B cell (primary cell): ENCODE data around the gene MAP1LC3B2. TPM values are rescaled to one million over a fixed set of nuclear protein-coding genes. Genes with fewer than 3 reads are reported as not detected.
A peak's percentile ranks its signal among the peaks of the same experiment; 100 is the strongest.

Source experiments
- ATAC-seq: fragments of 200-7000 bp; cut with Tn5 transposase; one replicate; pipeline ENCODE4 v1.10.0; 2021; ENCODE audit warnings: low read depth, mild to moderate bottlenecking, moderate number of reproducible peaks, moderate library complexity
- CTCF ChIA-PET: fragments of 350-600 bp; sonication (Branson Sonifier 250); formaldehyde crosslinking; loops from one replicate; lab custom pipeline; 2021; ENCODE audit warnings: antibody characterized with exemption, inconsistent platforms; lab: Charles Lee
- POLR2A ChIA-PET: fragments of 350-600 bp; sonication (Branson Sonifier 250); formaldehyde crosslinking; loops from one replicate; lab custom pipeline; 2021; ENCODE audit warnings: antibody characterized with exemption; lab: Charles Lee
- DNase-seq: peaks from one replicate; pipeline ENCODE4 v3.0.0; 2013
- H2AFZ ChIP-seq: 2 replicates; pipeline ENCODE4 v1.6.1; 2012; ENCODE audit warnings: mild to moderate bottlenecking, low read depth, low read length; ENCODE audit not compliant: insufficient read depth, poor library complexity, severe bottlenecking
- H3K27ac ChIP-seq, 2 donors: 1 replicate in 1 of 2; 2 replicates in 1 of 2; pipeline ENCODE4 v1.5.1; 2012 to 2013; ENCODE audit warnings: low read length in 2 of 2, mild to moderate bottlenecking in 2 of 2, moderate library complexity in 1 of 2
- H3K27me3 ChIP-seq, 4 experiments: fragments of 200-600 bp in 1 of 4; sonication (generic) in 1 of 4; replicated peaks in 1 of 4; 1 replicate in 2 of 4; 2 replicates in 2 of 4; pipeline versions ENCODE4 v1.6.1 to v1.7.0; 2013 to 2016; ENCODE audit warnings: low read length in 3 of 4, mild to moderate bottlenecking in 2 of 4, mixed read lengths in 1 of 4, moderate library complexity in 1 of 4; ENCODE audit not compliant: insufficient read depth in 4 of 4, control insufficient read depth in 3 of 4; ENCODE audit errors: control extremely low read depth in 1 of 4
- H3K36me3 ChIP-seq, 2 experiments: replicated peaks in 1 of 2; 1 replicate in 1 of 2; 2 replicates in 1 of 2; pipeline versions ENCODE4 v1.6.1 to v1.7.1; 2013; ENCODE audit warnings: low read length in 1 of 2; ENCODE audit not compliant: insufficient read depth in 2 of 2, control insufficient read depth in 1 of 2; ENCODE audit errors: control extremely low read depth in 1 of 2, extremely low read depth in 1 of 2
- H3K4me1 ChIP-seq, 2 donors: fragments of 200-600 bp in 1 of 2; sonication (generic) in 1 of 2; 1 replicate in 1 of 2; 2 replicates in 1 of 2; pipeline versions ENCODE4 v1.5.1 to v1.6.1; 2013 to 2017; ENCODE audit warnings: low read length in 2 of 2; ENCODE audit not compliant: control insufficient read depth in 2 of 2, insufficient read depth in 2 of 2
- H3K4me2 ChIP-seq: replicated peaks from 2 replicates; pipeline ENCODE3; 2012; ENCODE audit warnings: mild to moderate bottlenecking, low read depth, low read length; ENCODE audit not compliant: poor library complexity, severe bottlenecking
- H3K4me3 ChIP-seq, 5 experiments: fragments of 200-600 bp in 1 of 5; sonication (generic) in 1 of 5; 1 replicate in 3 of 5; 2 replicates in 2 of 5; pipeline versions ENCODE4 v1.5.1 to v1.7.0; 2011 to 2016; ENCODE audit warnings: low read length in 4 of 5, mild to moderate bottlenecking in 4 of 5, low read depth in 2 of 5, control low read depth in 1 of 5, moderate library complexity in 1 of 5; ENCODE audit not compliant: insufficient read depth in 1 of 5; ENCODE audit errors: control extremely low read depth in 1 of 5, extremely low read depth in 1 of 5
- H3K79me2 ChIP-seq: fragments of 200-600 bp; sonication (generic); one replicate; pipeline ENCODE4 v1.6.0; 2016; ENCODE audit warnings: low read length; ENCODE audit not compliant: control insufficient read depth, insufficient read depth
- H3K9ac ChIP-seq: fragments of 200-600 bp; sonication (generic); 2 replicates; pipeline ENCODE4 v1.6.1; 2017; ENCODE audit warnings: mild to moderate bottlenecking, low read length, moderate library complexity
- H3K9me3 ChIP-seq, 3 donors: one replicate each; pipeline versions ENCODE4 v1.6.1 to v1.7.1; 2013; ENCODE audit warnings: low read length in 2 of 3; ENCODE audit not compliant: control insufficient read depth in 2 of 3, insufficient read depth in 1 of 3; ENCODE audit errors: control extremely low read depth in 1 of 3
- H4K20me1 ChIP-seq: 2 replicates; pipeline ENCODE4 v1.6.0; 2012; ENCODE audit warnings: mild to moderate bottlenecking, low read length; ENCODE audit not compliant: insufficient read depth, control insufficient read depth, poor library complexity, severe bottlenecking
- H3K27ac Mint-ChIP-seq: one replicate; pipeline ENCODE4 v1.8.0; 2021; ENCODE audit warnings: mixed read lengths
- H3K27me3 Mint-ChIP-seq: one replicate; pipeline ENCODE4 v1.8.0; 2021; ENCODE audit warnings: mixed read lengths
- H3K4me1 Mint-ChIP-seq: one replicate; pipeline ENCODE4 v1.8.0; 2021; ENCODE audit warnings: mixed read lengths
- H3K4me3 Mint-ChIP-seq: one replicate; pipeline ENCODE4 v1.8.0; 2021; ENCODE audit warnings: mixed read lengths
- H3K9me3 Mint-ChIP-seq: one replicate; pipeline ENCODE4 v1.8.0; 2022; ENCODE audit warnings: mixed read lengths; ENCODE audit not compliant: insufficient read depth
- CTCF ChIP-seq: fragments of 200-600 bp; IDR thresholded peaks from one replicate; pipeline ENCODE4 v1.8.0; 2022; ENCODE audit warnings: antibody characterized with exemption, mild to moderate bottlenecking
- EZH2 ChIP-seq: IDR thresholded peaks from 2 replicates; pipeline ENCODE4 v1.6.1; 2012; ENCODE audit warnings: borderline replicate concordance, low read depth, mild to moderate bottlenecking, moderate library complexity, low read length; ENCODE audit not compliant: insufficient read depth, poor library complexity, severe bottlenecking
- WGBS: methylation state at CpG from one replicate; pipeline ENCODE4 v1.1.5; 2013; ENCODE audit warnings: missing lambda C conversion rate; ENCODE audit not compliant: insufficient coverage; 5-methylcytosine and 5-hydroxymethylcytosine counted together
- intact Hi-C: fragments of 100-400 bp; cut with micrococcal nuclease; formaldehyde crosslinking; loops from one replicate; pipeline ENCODE4 v1.10.0; 2022
- polyA plus RNA-seq: library from polyadenylated mRNA; depleted of rRNA; stranded (reverse); fragments of >200 nt; gene quantifications from 2 replicates; pipeline ENCODE4 v1.2.3, GENCODE V29; 2012
- total RNA-seq, 2 donors: library from RNA; stranded (reverse); fragments of 120-200 nt in 1 of 2; gene quantifications; 1 replicate in 1 of 2; 2 replicates in 1 of 2; pipeline versions ENCODE4 v1.2.3 to v1.2.4, GENCODE V29; 2013 to 2022

MAP1LC3B2 gene
- total and polyA plus RNA-seq, 2 donors (not counting 1 experiment from before 2014, with no cell fraction given), result 0.28 to 1.0 TPM

GRCh38 chr12:116594325-116595038 is 35.3 kb downstream of the MAP1LC3B2 start:
- no peaks in the 10 kb centered on the region for H3K9me3 Mint-ChIP-seq
- Histone ChIP-seq H3K9me3 (no peaks in the 10 kb centered on the region), H4K20me1 (no peaks in the 10 kb centered on the region), H3K9ac (peak overlapping the region; percentile 39), H3K27me3 (no peaks in the 10 kb centered on the region), H3K4me2 (peak overlapping the region; percentile 63), H3K79me2 (no peaks in the 10 kb centered on the region), H3K4me3 (peak overlapping the region in 1 of 5 experiments; percentile 21), H3K36me3 (no peaks in the 10 kb centered on the region), H3K4me1 (peaks cover 34 to 46% of the 10 kb centered on the region in 2 donors), H2AFZ (peak overlapping the region; percentile 3), H3K27ac (peak overlapping the region; percentile 61 to 62)
- ChIA-PET CTCF (interaction anchor here (1.1 to 1.5 kb wide), 3 partner anchors 33 to 314 kb away, joined by 3 to 6 read pairs (median 3); partner anchors contain the start of gene MAP1LC3B2), POLR2A (no interaction called here)
- TF ChIP-seq CTCF (no peak), EZH2 (no peak)
- intact Hi-C loops, result loop anchor here (1.0 to 10.0 kb wide), 3 partner anchors 35 to 87 kb away; partner anchors contain the start of gene MAP1LC3B2
- peak; percentile 87 for ATAC-seq
- 24% methylated on average over 12 of the region's 12 CpGs for whole genome bisulfite sequencing
- H3K4me3 Mint-ChIP-seq, result peak overlapping the region; percentile 46
- no peaks in the 10 kb centered on the region for H3K27me3 Mint-ChIP-seq
- peak; percentile 83 for DNase-seq
- H3K27ac Mint-ChIP-seq, result peak overlapping the region; percentile 66
- peaks cover 51% of the 10 kb centered on the region for H3K4me1 Mint-ChIP-seq

GRCh38 chr12:116595186-116595585 is 36.0 kb downstream of the MAP1LC3B2 start:
- H3K9ac ChIP-seq, result no peak overlapping the region
- ATAC-seq, result no peak
- peak overlapping the region; percentile 63 for H3K4me2 ChIP-seq
- no peaks in the 10 kb centered on the region for H3K9me3 ChIP-seq
- H3K36me3 ChIP-seq, result no peaks in the 10 kb centered on the region
- Mint-ChIP-seq H3K27ac (no peak overlapping the region), H3K9me3 (no peaks in the 10 kb centered on the region), H3K27me3 (no peaks in the 10 kb centered on the region), H3K4me1 (peaks cover 57% of the 10 kb centered on the region), H3K4me3 (no peak overlapping the region)
- no peaks in the 10 kb centered on the region for H4K20me1 ChIP-seq
- 0% methylated on average over 1 of the region's 1 CpG for WGBS
- H3K4me3 ChIP-seq, result no peak overlapping the region
- ChIA-PET POLR2A (no interaction called here), CTCF (interaction anchor here (1.2 kb wide), 2 partner anchors 34 to 36 kb away, joined by 3 to 6 read pairs; partner anchors contain the start of gene MAP1LC3B2)
- peaks cover 36 to 51% of the 10 kb centered on the region in 2 donors for H3K4me1 ChIP-seq
- no peak for DNase-seq
- H3K27ac ChIP-seq, result no peak overlapping the region
- H3K27me3 ChIP-seq, result no peaks in the 10 kb centered on the region
- H3K79me2 ChIP-seq, result peaks cover 3% of the 10 kb centered on the region
- intact Hi-C loops, result loop anchor here (10.0 kb wide), 1 partner anchor 60 kb away; no protein-coding TSS in a partner anchor
- TF ChIP-seq EZH2, result no peak
- no peak for TF ChIP-seq CTCF
- no peak overlapping the region for H2AFZ ChIP-seq
